Stimulated activated CD8-positive, alpha-beta memory T cell treated with anti-CD3 and anti-CD28 coated beads, Interleukin-2, amount 100 ng/mL, for 1 hour (primary cell): Measurements from ENCODE around the gene ZNF491.
A peak's percentile ranks its signal among the peaks of the same experiment; 100 is the strongest.
"Not testable (repeated sequence)": the region's sequence is repeated elsewhere in the genome, so short reads cannot be mapped to it uniquely, and the experiment has no call there.

Experiments
- DNase-seq, 2 donors: peaks; one replicate each; pipeline ENCODE4 v3.0.0-alpha.2; 2020; ENCODE audit warnings: low read depth in 2 of 2

ZNF491 gene

GRCh38 chr19:11806354-11807098 is 8.2 kb downstream of the ZNF491 start:
- no peak for DNase-seq

DNA sequence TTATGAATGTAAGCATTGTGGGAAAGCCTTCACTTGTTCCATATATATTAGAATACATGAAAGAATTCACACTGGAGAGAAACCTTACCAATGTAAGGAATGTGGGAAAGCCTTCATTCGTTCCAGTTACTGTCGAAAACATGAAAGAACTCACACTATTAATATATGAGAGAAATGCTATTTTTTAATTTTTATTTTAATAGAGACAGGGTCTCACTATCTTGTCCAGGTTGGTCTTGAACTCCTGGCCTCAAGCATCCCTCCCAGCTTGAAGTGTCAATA is 8.7 kb downstream of the ZNF491 start:
- DNase-seq: no peak

DNA sequence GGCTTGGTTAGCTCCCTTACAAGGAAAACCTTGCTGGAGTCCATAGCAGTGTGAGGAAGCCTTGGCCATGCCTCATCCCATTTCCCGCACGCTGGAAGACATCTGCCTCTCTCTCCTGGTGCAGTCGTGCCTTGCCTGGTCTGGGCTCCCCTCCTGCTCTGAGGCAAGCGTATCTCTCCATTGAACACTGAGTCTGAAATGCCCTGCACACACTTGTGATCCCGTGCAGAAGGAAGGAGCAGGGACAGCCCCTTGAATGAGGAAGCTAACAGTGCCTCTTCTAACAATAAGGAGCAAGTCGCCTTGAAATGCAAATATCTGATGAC is 15.3 kb downstream of the ZNF491 start:
- DNase-seq: no peak

DNA sequence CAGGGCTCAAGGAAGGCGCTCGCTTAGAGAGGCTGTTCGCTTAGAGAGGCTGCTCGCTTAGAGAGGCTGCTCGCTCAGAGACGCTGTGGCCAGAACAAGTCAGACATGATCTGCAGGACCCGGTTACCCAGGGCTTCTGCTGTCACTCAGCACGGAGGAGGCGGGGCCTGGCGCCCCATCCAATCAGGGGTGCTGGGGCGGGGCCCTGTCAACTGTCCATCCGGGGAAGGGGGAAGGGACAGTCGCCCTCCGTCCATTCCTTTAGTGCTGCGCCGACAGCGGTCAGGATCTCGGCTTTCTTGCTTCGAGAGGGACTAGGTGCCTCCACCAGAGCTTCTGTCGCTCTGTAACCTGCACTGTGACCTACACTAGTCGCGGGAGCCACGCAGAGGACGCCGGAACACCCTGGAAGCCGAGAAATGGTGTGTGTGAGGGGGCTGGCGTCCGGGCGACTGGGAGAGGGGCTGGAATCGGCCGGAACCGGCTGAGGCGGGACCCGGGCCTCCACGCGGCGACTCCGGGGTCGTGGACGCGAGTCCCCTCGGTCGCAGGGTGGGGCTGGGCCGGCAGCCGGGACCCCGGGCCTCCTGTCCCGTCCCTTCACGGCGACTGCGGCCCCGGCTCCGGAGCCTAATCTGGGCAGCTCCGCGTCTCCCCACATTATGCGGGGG is 15.8 kb downstream of the ZNF491 start, which contains the start of gene ZNF440:
Gene ZNF440, plus strand, starts transcription at position 245 of the 671 bp plus-strand sequence. Its CDS starts 175 bp downstream, at position 420.
- peak; percentile 66 to 70 for DNase-seq

DNA sequence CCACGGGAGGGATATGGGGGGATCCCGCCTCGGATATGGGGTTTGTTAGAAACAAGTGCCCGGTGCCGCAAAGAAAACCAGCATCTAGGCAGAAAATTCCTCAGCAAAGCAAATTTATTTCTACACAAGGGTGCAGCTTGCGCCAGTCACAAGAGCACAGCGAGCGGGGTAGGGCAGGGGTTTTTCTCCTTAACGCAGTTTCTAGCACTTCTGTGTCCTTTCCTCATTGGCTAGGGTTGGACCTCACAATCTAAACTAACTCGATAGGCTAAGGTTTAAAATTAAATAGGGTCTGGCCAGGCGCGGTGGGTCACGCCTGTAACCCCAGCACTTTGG is 16.3 kb downstream of the ZNF491 start:
- DNase-seq: no peak

- DNase-seq: no peak
Measured at GRCh38 chr19:11821474-11822109, 23.3 kb downstream of the ZNF491 start.

GRCh38 chr19:11828957-11829876 is 30.9 kb downstream of the ZNF491 start:
- DNase-seq: not testable (repeated sequence)

DNA sequence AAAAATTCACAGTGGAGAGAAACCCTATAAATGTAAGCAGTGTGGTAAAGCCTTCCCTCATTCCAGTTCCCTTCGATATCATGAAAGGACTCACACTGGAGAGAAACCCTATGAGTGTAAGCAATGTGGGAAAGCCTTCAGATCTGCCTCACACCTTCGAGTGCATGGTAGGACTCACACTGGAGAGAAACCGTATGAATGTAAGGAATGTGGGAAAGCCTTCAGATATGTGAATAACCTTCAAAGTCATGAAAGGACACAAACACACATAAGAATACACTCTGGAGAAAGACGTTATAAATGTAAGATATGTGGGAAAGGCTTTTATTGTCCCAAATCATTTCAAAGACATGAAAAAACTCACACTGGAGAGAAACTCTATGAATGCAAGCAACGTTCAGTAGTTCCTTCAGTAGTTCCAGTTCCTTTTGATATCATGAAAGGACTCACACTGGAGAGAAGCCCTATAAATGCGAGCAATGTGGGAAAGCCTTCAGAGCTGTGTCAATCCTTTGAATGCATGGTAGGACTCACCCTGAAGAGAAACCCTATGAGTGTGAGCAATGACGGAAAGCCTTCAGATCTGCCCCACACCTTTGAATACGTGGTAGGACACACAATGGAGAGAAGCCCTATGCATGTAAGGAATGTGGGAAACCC is 34.1 kb downstream of the ZNF491 start:
- DNase-seq: no peak

DNA sequence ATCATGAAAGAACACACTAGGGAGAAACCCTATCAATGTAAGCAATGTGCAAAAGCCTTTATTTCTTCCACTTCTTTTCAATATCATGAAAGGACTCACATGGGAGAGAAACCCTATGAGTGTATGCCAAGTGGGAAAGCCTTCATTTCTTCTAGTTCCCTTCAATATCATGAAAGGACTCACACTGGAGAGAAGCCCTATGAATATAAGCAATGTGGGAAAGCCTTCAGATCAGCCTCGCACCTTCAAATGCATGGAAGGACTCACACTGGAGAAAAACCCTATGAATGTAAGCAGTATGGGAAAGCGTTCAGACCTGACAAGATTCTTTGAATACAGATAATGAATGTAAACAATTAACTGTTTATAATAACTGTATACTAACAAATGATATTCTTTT is 35.2 kb downstream of the ZNF491 start:
- no peak for DNase-seq

DNA sequence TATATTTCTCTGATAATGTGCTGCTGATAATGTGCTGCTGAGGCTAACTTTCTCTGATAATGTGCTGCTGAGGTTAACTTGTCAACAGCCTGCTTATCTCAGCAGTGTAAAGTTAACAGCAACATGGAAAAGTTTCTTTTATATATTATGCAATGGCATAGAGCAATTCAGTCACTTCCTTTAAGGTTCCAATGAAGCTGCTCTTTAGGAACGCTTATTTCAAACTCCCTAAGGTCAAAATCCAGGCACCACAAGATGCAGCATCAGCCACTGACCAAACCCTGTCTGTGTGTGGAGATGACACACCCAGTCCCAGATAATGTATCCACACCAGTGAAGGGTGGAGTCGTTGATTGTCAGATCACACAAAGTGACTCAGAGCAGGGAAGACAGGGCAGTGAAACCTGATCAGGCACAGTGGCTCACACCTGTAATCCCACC is 37.3 kb downstream of the ZNF491 start:
- not testable (repeated sequence) for DNase-seq

DNA sequence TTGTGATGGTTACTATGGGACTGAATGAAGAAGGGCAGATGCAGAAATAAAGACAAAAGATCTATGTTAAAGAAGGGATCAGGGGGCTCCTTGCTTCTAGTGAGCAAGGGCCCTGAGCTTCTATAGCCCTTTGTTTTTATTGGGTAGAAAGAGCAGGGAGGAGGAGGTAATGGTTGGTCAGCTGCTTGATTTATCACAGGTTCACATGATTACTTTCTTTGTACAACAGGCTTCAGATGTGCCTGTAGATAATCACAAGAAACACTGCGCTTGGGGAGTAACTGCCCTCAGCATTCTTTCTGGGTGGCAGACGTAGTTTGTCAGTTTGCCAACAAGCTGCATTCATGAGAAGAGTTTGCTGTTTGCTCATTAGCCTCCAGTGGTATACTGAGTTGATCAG is 45.4 kb downstream of the ZNF491 start:
- no peak for DNase-seq

- not testable (repeated sequence) for DNase-seq
Measured at GRCh38 chr19:11847615-11848014, 49.3 kb downstream of the ZNF491 start.

GRCh38 chr19:11848200-11848593 is 49.9 kb downstream of the ZNF491 start:
- no peak for DNase-seq

DNA sequence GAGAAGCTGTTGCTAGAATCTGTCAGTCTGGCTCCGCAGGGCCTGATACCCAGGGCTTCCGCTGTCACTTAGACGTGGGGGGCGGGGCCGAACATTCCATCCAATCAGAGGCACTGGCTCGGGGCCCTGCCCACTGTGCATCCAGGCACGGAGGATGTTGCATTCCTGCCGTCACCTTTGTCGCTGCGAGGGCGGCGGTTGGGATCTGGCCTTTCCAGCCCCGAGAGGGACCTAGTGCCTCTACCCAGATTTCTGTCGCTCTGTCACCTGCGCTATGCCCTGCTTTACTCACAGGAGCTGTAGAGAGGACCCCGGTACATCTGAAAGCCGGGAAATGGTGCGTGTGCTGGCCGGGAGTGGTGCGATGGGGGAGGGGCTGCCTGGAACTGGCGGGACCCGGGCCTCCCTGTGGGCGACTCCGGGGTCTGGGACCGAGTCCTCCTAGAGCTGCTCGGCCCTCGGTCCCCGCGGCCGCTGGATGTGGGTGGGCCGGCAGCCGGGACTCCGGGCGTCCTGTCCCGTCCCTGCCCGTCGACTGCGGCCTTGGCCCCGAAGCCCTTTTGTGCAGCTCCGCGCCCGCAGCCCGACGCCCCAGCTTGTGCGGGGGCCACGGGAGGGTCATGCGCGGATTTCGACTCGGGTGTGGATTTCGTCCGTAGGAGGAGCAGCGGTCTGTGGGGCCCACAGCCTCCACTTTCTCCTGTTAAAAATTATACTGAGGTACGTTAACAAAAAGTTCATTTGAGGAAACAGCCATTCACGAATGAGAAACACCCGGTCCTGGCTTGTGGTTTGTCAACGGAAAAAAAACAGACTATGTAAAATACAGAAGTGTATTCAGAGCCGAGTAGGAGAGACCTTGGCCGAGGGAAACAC is 50.5 kb downstream of the ZNF491 start, which contains the start of gene ZNF439:
Gene ZNF439, plus strand, starts transcription at position 133 of the 876 bp plus-strand sequence. Its CDS starts 142 bp downstream, at position 275.
- peak; percentile 64 to 83 for DNase-seq

GRCh38 chr19:11850289-11850688 is 52.0 kb downstream of the ZNF491 start:
- not testable (repeated sequence) for DNase-seq

DNA sequence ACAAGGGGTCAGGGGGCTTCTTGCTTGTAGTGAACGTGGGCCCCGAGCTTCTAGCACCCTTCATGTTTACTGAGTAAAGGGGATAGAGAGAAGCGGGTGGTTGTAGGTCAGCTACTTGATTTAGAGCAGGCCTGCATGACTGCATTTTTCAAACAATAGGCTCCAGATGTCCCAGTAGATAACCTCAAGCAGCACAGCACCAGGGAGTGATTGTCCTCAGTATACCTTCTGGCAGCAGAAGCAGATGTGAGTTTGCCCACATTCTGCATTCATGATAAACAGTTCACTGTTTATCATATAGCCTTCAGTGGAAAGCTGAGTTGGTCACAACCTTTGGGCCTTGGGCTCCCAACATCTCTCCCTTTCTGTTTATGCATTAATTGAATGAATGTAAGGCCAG is 55.0 kb downstream of the ZNF491 start:
- no peak for DNase-seq

- no peak for DNase-seq
Measured at GRCh38 chr19:11856596-11857250, 58.4 kb downstream of the ZNF491 start.
